GM23338 (cell line): ENCODE data around the gene SMARCD2. TPM values are rescaled to one million over a fixed set of nuclear protein-coding genes. Genes with fewer than 3 reads are reported as not detected.

Experiments
- CREB1 ChIP-seq: fragments of 250-450 bp; sonication (Bioruptor Pico); IDR thresholded peaks from 2 replicates; pipeline ENCODE4 v1.5.0; 2020; ENCODE audit warnings: low read depth, mild to moderate bottlenecking, moderate library complexity
- CTCF ChIP-seq, 2 experiments: fragments of 200-600 bp in 1 of 2; sonication (generic) in 1 of 2; conservative IDR thresholded peaks; 2 replicates each; pipeline versions ENCODE4 v1.5.1 to v1.6.1; 2016 to 2017; ENCODE audit warnings: antibody characterized with exemption in 2 of 2, low read depth in 2 of 2, mild to moderate bottlenecking in 2 of 2, moderate library complexity in 1 of 2
- ETS1 ChIP-seq: IDR thresholded peaks from 2 replicates; pipeline ENCODE4 v1.6.1; 2016; ENCODE audit warnings: antibody characterized with exemption
- EZH2phosphoT487 ChIP-seq: fragments of 200-600 bp; sonication (generic); IDR thresholded peaks from one replicate; pipeline ENCODE4 v1.8.1; 2018; ENCODE audit warnings: antibody characterized with exemption; ENCODE audit not compliant: unreplicated experiment
- JUNB ChIP-seq: IDR thresholded peaks from one replicate; pipeline ENCODE4 v1.6.1; 2016; ENCODE audit warnings: antibody characterized with exemption; ENCODE audit not compliant: unreplicated experiment
- NANOG ChIP-seq: IDR thresholded peaks from 2 replicates; pipeline ENCODE4 v1.6.1; 2016; ENCODE audit warnings: antibody characterized with exemption, borderline replicate concordance
- ZNF331 ChIP-seq: fragments of 250-450 bp; sonication (Bioruptor Pico); IDR thresholded peaks from 2 replicates; pipeline ENCODE4 v1.5.0; 2020; ENCODE audit warnings: low read depth, mild to moderate bottlenecking, moderate library complexity
- ZNF462 ChIP-seq: fragments of 250-450 bp; sonication (Bioruptor Pico); IDR thresholded peaks from 2 replicates; pipeline ENCODE4 v1.5.0; 2020; ENCODE audit warnings: mild to moderate bottlenecking, moderate library complexity
- polyA plus RNA-seq: library from polyadenylated mRNA; unstranded; fragments of >200 nt; fragmentation: Nextera tagmentation; extraction: Ambion mirVana; gene quantifications from 2 replicates; pipeline ENCODE4 v1.2.1, GENCODE V29; 2016
- total RNA-seq: library from RNA; depleted of rRNA; stranded (reverse); fragments of >200 nt; shearing (Covaris generic); gene quantifications from 2 replicates; pipeline ENCODE4 v1.2.3, GENCODE V29; 2014

The SMARCD2 gene
- total and polyA plus RNA-seq, 2 experiments from 2014 or later = 36.4 to 133 TPM

GRCh38 chr17:63831505-63831904 lies 11.0 kb downstream of the SMARCD2 start (continued):
- no peak for TF ChIP-seq ZNF462 (CRISPR knock-in tag)
- no peak for TF ChIP-seq ZNF331 (CRISPR knock-in tag)
- TF ChIP-seq JUNB = no peak
- TF ChIP-seq CTCF (conservative IDR thresholded peaks at IDR 0.05; ENCODE audit: low read depth in 2 of 2) = no peak
- TF ChIP-seq EZH2phosphoT487 = no peak
- TF ChIP-seq CREB1 (CRISPR knock-in tag) = no peak
- no peak for TF ChIP-seq NANOG
- no peak for TF ChIP-seq ETS1
